Peyer's patch (tissue), 4 donors: ENCODE measurements around the gene TENT5C. TPM values are rescaled to one million over a fixed set of nuclear protein-coding genes. Genes with fewer than 3 reads are reported as not detected.

ENCODE experiments used
- DNase-seq, 3 donors: peaks; one replicate each; pipeline ENCODE4 v3.0.0-alpha.2; 2017 to 2019
- H3K27ac ChIP-seq, 4 donors: fragments of 200-600 bp; sonication (generic); one replicate each; pipeline ENCODE4 v1.5.1; 2016 to 2019
- H3K27me3 ChIP-seq, 2 donors: fragments of 200-600 bp; sonication (generic); one replicate each; pipeline ENCODE4 v1.5.1; 2019
- H3K36me3 ChIP-seq, 3 donors: fragments of 200-600 bp; sonication (generic); one replicate each; pipeline ENCODE4 v1.5.1; 2016 to 2019
- H3K4me1 ChIP-seq, 4 donors: fragments of 200-600 bp; sonication (generic); one replicate each; pipeline ENCODE4 v1.5.1; 2016 to 2019
- H3K4me3 ChIP-seq, 4 donors: fragments of 200-600 bp; sonication (generic); 1 replicate in 3 of 4; 2 replicates in 1 of 4; pipeline ENCODE4 v1.5.1; 2016 to 2019; ENCODE audit warnings: mild to moderate bottlenecking in 1 of 4
- H3K9me3 ChIP-seq, 4 donors: fragments of 200-600 bp; sonication (generic); one replicate each; pipeline ENCODE4 v1.5.1; 2016 to 2019; ENCODE audit warnings: mild to moderate bottlenecking in 1 of 4
- CTCF ChIP-seq, 6 experiments: fragments of 450-650 bp in 4 of 6; fragments of 200-600 bp in 2 of 6; sonication (generic) in 1 of 6; IDR thresholded peaks; one replicate each; pipeline ENCODE4 v1.5.1; 2017 to 2019; ENCODE audit warnings: antibody characterized with exemption in 6 of 6, mild to moderate bottlenecking in 3 of 6, moderate library complexity in 1 of 6
- POLR2A ChIP-seq, 2 donors: fragments of 450-650 bp; IDR thresholded peaks; one replicate each; pipeline ENCODE4 v1.5.1; 2017; ENCODE audit warnings: antibody characterized with exemption in 2 of 2, mild to moderate bottlenecking in 2 of 2, moderate library complexity in 2 of 2
- total RNA-seq, 4 donors: library from RNA; depleted of rRNA; stranded (reverse); fragments of >200 nt; gene quantifications; one replicate each; pipeline ENCODE4 v1.1.0, GENCODE V29; 2016

Gene TENT5C
- total RNA-seq, 4 donors from 2014 or later = 6.4 to 20.6 (median 12.8) TPM

- Histone ChIP-seq H3K27ac (no peak overlapping the region), H3K9me3 (no peaks in the 10 kb centered on the region), H3K27me3 (no peaks in the 10 kb centered on the region), H3K4me3 (no peak overlapping the region), H3K36me3 (no peaks in the 10 kb centered on the region), H3K4me1 (no peaks in the 10 kb centered on the region)
- TF ChIP-seq CTCF (IDR thresholded peaks at IDR 0.05) = no peak
- TF ChIP-seq POLR2A (IDR thresholded peaks at IDR 0.05) = no peak
- DNase-seq = no peak
Observed at GRCh38 chr1:117578466-117578865, 27.4 kb upstream of the TENT5C start.

- H3K4me3 ChIP-seq = no peak overlapping the region
- TF ChIP-seq CTCF (IDR thresholded peaks at IDR 0.05) = no peak
- H3K9me3 ChIP-seq = no peaks in the 10 kb centered on the region
- no peaks in the 10 kb centered on the region for H3K36me3 ChIP-seq
- H3K27ac ChIP-seq = no peak overlapping the region
- no peaks in the 10 kb centered on the region for H3K4me1 ChIP-seq
- DNase-seq = peak in 1 of 3 donors; percentile 23
- no peaks in the 10 kb centered on the region for H3K27me3 ChIP-seq
Observed at GRCh38 chr1:117579221-117579906, 26.5 kb upstream of the TENT5C start.

- H3K36me3 ChIP-seq = no peaks in the 10 kb centered on the region
- DNase-seq = peak in 1 of 3 donors; percentile 23
- no peaks in the 10 kb centered on the region for H3K27me3 ChIP-seq
- no peak overlapping the region for H3K27ac ChIP-seq
- no peak overlapping the region for H3K4me3 ChIP-seq
- no peaks in the 10 kb centered on the region for H3K9me3 ChIP-seq
- no peak for TF ChIP-seq CTCF (IDR thresholded peaks at IDR 0.05)
- no peak for TF ChIP-seq POLR2A (IDR thresholded peaks at IDR 0.05)
- H3K4me1 ChIP-seq = no peaks in the 10 kb centered on the region
Observed at GRCh38 chr1:117580436-117580835, 25.4 kb upstream of the TENT5C start.

GRCh38 chr1:117580882-117581281, 25.0 kb upstream of the TENT5C start:
- Histone ChIP-seq H3K9me3 (no peaks in the 10 kb centered on the region), H3K36me3 (no peaks in the 10 kb centered on the region), H3K27ac (no peak overlapping the region), H3K4me3 (no peak overlapping the region), H3K4me1 (no peaks in the 10 kb centered on the region), H3K27me3 (no peaks in the 10 kb centered on the region)
- DNase-seq = no peak
- no peak for TF ChIP-seq POLR2A (IDR thresholded peaks at IDR 0.05)
- TF ChIP-seq CTCF (IDR thresholded peaks at IDR 0.05) = no peak

GRCh38 chr1:117581391-117581943, 24.4 kb upstream of the TENT5C start:
- peak in 1 of 3 donors; percentile 34 for DNase-seq
- H3K4me1 ChIP-seq = no peaks in the 10 kb centered on the region
- H3K27me3 ChIP-seq = no peaks in the 10 kb centered on the region
- no peak overlapping the region for H3K27ac ChIP-seq
- H3K9me3 ChIP-seq = no peaks in the 10 kb centered on the region
- no peak overlapping the region for H3K4me3 ChIP-seq
- TF ChIP-seq CTCF (IDR thresholded peaks at IDR 0.05) (no peak), POLR2A (IDR thresholded peaks at IDR 0.05) (no peak)
- no peaks in the 10 kb centered on the region for H3K36me3 ChIP-seq
